ENCODE results near the gene SHANK3.

The SHANK3 gene

DNA sequence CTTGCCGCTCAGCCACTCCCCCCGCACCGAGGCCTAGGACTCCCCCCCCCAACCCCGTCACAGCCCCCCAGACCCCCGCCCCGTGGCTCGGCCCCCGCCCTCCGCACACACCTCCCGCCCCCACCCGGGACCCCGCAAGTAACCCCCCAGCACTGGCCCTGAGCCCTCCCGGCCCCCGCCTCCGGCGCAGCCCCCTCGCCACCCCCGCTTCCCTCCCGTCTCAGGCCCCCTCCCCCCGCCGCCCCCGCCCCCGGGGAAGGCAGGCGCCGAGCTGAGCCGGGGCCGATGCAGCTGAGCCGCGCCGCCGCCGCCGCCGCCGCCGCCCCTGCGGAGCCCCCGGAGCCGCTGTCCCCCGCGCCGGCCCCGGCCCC is 1.5 kb downstream of the SHANK3 start:
- TF ChIP-seq CTCF (IDR thresholded peaks at IDR 0.05) (no peak), ZFX (IDR thresholded peaks at IDR 0.05; ENCODE audit: borderline replicate concordance) (no peak)
- peak overlapping the region; percentile 80 for H3K27ac ChIP-seq

- H3K27ac ChIP-seq = peak overlapping the region; percentile 80
- no peak for TF ChIP-seq CTCF (IDR thresholded peaks at IDR 0.05)
- no peak for TF ChIP-seq ZFX (IDR thresholded peaks at IDR 0.05; ENCODE audit: borderline replicate concordance)
Observed at GRCh38 chr22:50674606-50675552, 2.3 kb downstream of the SHANK3 start.

DNA sequence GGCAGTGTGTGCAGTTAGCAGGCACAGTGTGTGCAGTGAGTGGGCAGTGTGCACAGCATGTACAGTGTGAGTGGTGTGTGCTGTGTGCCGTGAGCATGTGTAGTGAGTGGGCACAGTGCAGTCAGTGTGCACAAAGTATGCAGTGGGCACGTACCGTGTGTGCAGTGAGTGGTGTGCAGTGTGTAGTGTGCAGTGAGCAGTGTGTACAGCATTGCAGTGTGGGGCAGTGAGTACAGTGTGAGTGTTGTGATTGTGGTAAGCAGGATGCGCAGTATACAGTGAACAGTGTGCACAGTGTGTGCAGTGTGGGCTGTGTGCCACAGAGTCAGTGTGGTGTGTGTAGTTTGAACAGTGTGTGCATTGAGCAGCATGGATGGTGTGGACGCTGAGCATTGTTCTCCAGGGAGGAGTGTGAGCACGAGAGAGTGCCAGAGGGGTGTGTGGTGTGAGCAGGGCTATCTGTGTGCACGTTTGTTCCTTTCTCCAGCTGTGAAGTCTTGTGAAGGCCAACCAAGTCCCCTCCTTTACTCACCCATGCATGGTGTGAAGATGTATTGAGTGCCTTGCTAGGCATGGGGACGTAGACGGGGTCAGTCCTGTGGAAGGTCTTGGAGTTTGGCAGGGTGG is 3.0 kb downstream of the SHANK3 start:
- peak overlapping the region; percentile 80 for H3K27ac ChIP-seq
- TF ChIP-seq CTCF (IDR thresholded peaks at IDR 0.05) (no peak), ZFX (IDR thresholded peaks at IDR 0.05; ENCODE audit: borderline replicate concordance) (no peak)

DNA sequence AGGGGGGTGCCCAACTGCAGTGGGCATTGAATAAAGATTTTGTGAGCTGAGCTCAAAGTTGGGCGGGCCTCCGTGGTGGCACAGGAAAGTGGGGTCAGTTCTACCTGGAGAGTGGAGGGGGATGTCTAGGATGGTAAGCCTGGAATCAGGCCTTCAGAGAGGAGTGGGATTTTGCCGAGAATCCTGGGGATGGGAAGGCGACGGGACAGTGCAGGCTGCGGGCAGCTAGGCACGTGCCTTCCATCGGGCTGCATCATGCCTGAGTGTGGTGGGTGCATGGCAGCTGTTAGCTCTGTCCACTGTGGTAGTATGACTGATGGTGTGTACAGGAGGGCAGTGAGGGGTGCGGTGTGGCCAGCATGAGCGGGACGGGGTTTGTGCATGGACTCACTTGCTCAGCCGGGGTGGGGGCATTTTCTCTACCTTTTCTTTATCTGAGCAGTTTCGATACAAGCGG is 3.6 kb downstream of the SHANK3 start:
- TF ChIP-seq CTCF (IDR thresholded peaks at IDR 0.05) = no peak
- TF ChIP-seq ZFX (IDR thresholded peaks at IDR 0.05; ENCODE audit: borderline replicate concordance) = no peak
- no peak overlapping the region for H3K27ac ChIP-seq

DNA sequence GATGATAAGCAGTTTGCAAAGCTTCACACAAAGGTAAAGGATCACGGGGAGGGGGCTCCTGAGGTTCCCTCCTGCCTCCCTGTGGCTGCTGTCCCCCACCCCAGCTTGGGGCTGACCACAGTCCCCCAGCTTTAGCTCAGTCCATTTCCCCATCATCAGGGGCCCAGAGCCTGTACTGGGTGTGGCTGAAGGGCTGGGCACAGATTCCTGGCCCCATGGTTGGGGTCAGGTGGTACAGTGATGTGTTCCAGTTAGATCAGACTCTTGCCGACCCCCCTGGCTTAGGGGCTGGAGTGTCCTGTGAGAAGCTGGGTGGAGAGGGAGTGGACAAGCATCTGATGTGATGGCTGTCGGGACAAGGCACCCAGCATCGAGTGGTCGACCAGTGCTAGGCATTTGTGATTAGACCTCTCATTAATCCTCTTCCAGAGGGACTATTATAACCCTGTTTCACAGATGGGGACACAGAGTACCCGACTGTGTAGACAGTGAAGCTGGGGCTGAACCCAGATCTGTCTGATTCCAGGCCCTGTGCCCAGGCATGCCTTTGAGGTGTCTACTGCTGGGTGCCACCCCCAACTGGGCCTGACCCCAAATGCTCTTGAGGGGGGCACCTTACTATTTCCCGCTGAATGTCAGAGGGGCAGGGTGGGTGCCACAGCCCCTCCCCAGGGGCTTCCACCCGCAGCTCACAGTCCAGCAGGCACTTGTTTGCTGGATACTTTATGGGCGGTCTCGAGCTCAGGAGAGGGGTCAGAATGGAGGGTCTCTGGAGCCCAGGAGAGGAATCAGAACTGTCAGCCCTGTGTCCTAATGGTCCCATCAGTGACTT is 4.3 kb downstream of the SHANK3 start:
- no peak for TF ChIP-seq ZFX (IDR thresholded peaks at IDR 0.05; ENCODE audit: borderline replicate concordance)
- no peak for TF ChIP-seq CTCF (IDR thresholded peaks at IDR 0.05)
- H3K27ac ChIP-seq = no peak overlapping the region

- no peak overlapping the region for H3K27ac ChIP-seq
- TF ChIP-seq ZFX (IDR thresholded peaks at IDR 0.05; ENCODE audit: borderline replicate concordance) (no peak), CTCF (IDR thresholded peaks at IDR 0.05) (no peak)
Observed at GRCh38 chr22:50677493-50678217, 5.0 kb downstream of the SHANK3 start.

All from 22Rv1 (cell line).